SK-N-SH (cell line): ENCODE data around the gene MARK4. TPM values are rescaled to one million over a fixed set of nuclear protein-coding genes. Genes with fewer than 3 reads are reported as not detected.

ENCODE experiments used
- CTCF ChIA-PET: fragments of 300-600, 350-600 bp; formaldehyde crosslinking; extraction: SDS; loops from one replicate; lab custom pipeline; 2021; lab: Yijun Ruan, JAX
- POLR2A ChIA-PET: fragments of 350-600 bp; sonication (Branson Sonifier 250); formaldehyde crosslinking; extraction: SDS; loops from one replicate; lab custom pipeline; 2020; ENCODE audit warnings: antibody characterized with exemption, inconsistent platforms; lab: Yijun Ruan, JAX
- DNase-seq: peaks from one replicate; pipeline ENCODE4 v3.0.0; 2012
- H2AFZ ChIP-seq: fragments of 200-600 bp; sonication (generic); 2 replicates; pipeline ENCODE4 v1.8.1; 2016; ENCODE audit warnings: antibody characterized with exemption, mild to moderate bottlenecking, low read depth
- H3F3A ChIP-seq: fragments of 200-600 bp; sonication (generic); replicated peaks from 2 replicates; pipeline ENCODE3; 2016; ENCODE audit warnings: antibody characterized with exemption, mild to moderate bottlenecking; ENCODE audit not compliant: insufficient read depth
- H3K27ac ChIP-seq, 2 experiments: fragments of 200-500 bp in 1 of 2; fragments of 200-600 bp in 1 of 2; sonication (Bioruptor generic) in 1 of 2; sonication (generic), shearing (Covaris generic) in 1 of 2; 2 replicates each; pipeline versions ENCODE4 v1.5.1 to v1.6.1; 2014 to 2016; ENCODE audit warnings: low read depth in 2 of 2, inconsistent platforms in 1 of 2, low read length in 1 of 2, mild to moderate bottlenecking in 1 of 2, mixed read lengths in 1 of 2
- H3K27me3 ChIP-seq: fragments of 200-600 bp; sonication (generic), shearing (Covaris generic); 2 replicates; pipeline ENCODE4 v1.6.1; 2016; ENCODE audit warnings: mixed run types; ENCODE audit not compliant: insufficient read depth
- H3K36me3 ChIP-seq, 2 experiments: fragments of 200-500 bp in 1 of 2; fragments of 200-600 bp in 1 of 2; sonication (Bioruptor generic) in 1 of 2; sonication (generic) in 1 of 2; replicated peaks in 1 of 2; 2 replicates each; pipeline versions ENCODE3 to v1.5.1; 2014 to 2016; ENCODE audit warnings: low read length in 1 of 2, mild to moderate bottlenecking in 1 of 2; ENCODE audit not compliant: insufficient read depth in 2 of 2, control insufficient read depth in 1 of 2
- H3K4me1 ChIP-seq, 2 experiments: fragments of 200-500 bp in 1 of 2; fragments of 200-600 bp in 1 of 2; sonication (Bioruptor generic) in 1 of 2; sonication (generic), shearing (Covaris generic) in 1 of 2; 2 replicates each; pipeline versions ENCODE4 v1.5.1 to v1.6.1; 2014 to 2016; ENCODE audit warnings: low read depth in 1 of 2, low read length in 1 of 2, mixed run types in 1 of 2; ENCODE audit not compliant: insufficient read depth in 2 of 2, control insufficient read depth in 1 of 2
- H3K4me2 ChIP-seq: fragments of 200-600 bp; sonication (generic), shearing (Covaris generic); 2 replicates; pipeline ENCODE4 v1.6.1; 2017; ENCODE audit warnings: mixed run types
- H3K4me3 ChIP-seq, 2 experiments: fragments of 200-500 bp in 1 of 2; fragments of 200-600 bp in 1 of 2; sonication (Bioruptor generic) in 1 of 2; sonication (generic), shearing (Covaris generic) in 1 of 2; 2 replicates each; pipeline versions ENCODE4 v1.5.1 to v1.8.1; 2014 to 2016; ENCODE audit warnings: low read depth in 2 of 2, inconsistent platforms in 1 of 2, low read length in 1 of 2, mild to moderate bottlenecking in 1 of 2, mixed read lengths in 1 of 2, moderate library complexity in 1 of 2
- H3K79me2 ChIP-seq: fragments of 200-600 bp; sonication (generic); 2 replicates; pipeline ENCODE4 v1.8.1; 2017; ENCODE audit warnings: mild to moderate bottlenecking; ENCODE audit not compliant: insufficient read depth
- H3K9ac ChIP-seq: fragments of 200-600 bp; sonication (generic); 2 replicates; pipeline ENCODE4 v1.6.1; 2017; ENCODE audit warnings: mixed run types
- H3K9me2 ChIP-seq: fragments of 200-600 bp; sonication (generic); 2 replicates; pipeline ENCODE4 v1.6.1; 2017; ENCODE audit warnings: mixed run types
- H3K9me3 ChIP-seq: fragments of 200-600 bp; sonication (generic); 2 replicates; pipeline ENCODE4 v1.6.1; 2017; ENCODE audit warnings: mixed run types, mild to moderate bottlenecking, moderate library complexity
- H4K20me1 ChIP-seq: fragments of 200-600 bp; sonication (generic); 2 replicates; pipeline ENCODE4 v1.6.1; 2017; ENCODE audit warnings: mild to moderate bottlenecking, mixed run types; ENCODE audit not compliant: insufficient read depth
- EP300 ChIP-seq, 2 experiments: IDR thresholded peaks; 2 replicates each; pipeline versions ENCODE4 v1.4.0 to v1.6.1; 2012; ENCODE audit warnings: borderline replicate concordance in 1 of 2, low read depth in 1 of 2, low read length in 1 of 2
- FOXJ3 ChIP-seq: sonication (generic); formaldehyde crosslinking; IDR thresholded peaks from 2 replicates; pipeline ENCODE4 v1.5.1; 2020; ENCODE audit warnings: mild to moderate bottlenecking, missing genetic modification reagents
- FOXM1 ChIP-seq: IDR thresholded peaks from 2 replicates; pipeline ENCODE4 v1.4.0; 2012; ENCODE audit warnings: low read depth, mild to moderate bottlenecking
- GABPA ChIP-seq: IDR thresholded peaks from 2 replicates; pipeline ENCODE4 v1.4.0; 2012; ENCODE audit warnings: low read depth, mild to moderate bottlenecking
- MAX ChIP-seq: IDR thresholded peaks from 2 replicates; pipeline ENCODE4 v1.4.0; 2012; ENCODE audit warnings: low read depth
- MEF2A ChIP-seq: IDR thresholded peaks from 2 replicates; pipeline ENCODE4 v1.4.0; 2012; ENCODE audit warnings: low read depth, borderline replicate concordance
- NFIC ChIP-seq: IDR thresholded peaks from 2 replicates; pipeline ENCODE4 v1.4.0; 2012; ENCODE audit warnings: borderline replicate concordance
- NRF1 ChIP-seq: IDR thresholded peaks from 2 replicates; pipeline ENCODE4 v1.6.1; 2012; ENCODE audit warnings: low read depth, mild to moderate bottlenecking, low read length
- RAD21 ChIP-seq: IDR thresholded peaks from 2 replicates; pipeline ENCODE4 v1.6.1; 2012; ENCODE audit warnings: mild to moderate bottlenecking, low read length
- RCOR1 ChIP-seq: fragments of 150-350 bp; IDR thresholded peaks from 2 replicates; pipeline ENCODE4 v1.6.1; 2017; ENCODE audit warnings: antibody characterized with exemption, low read length
- SMC3 ChIP-seq: IDR thresholded peaks from 2 replicates; pipeline ENCODE4 v1.6.1; 2012; ENCODE audit warnings: low read depth, low read length, improper control_type of control experiment
- TAF1 ChIP-seq: IDR thresholded peaks from 2 replicates; pipeline ENCODE4 v1.6.1; 2012; ENCODE audit warnings: low read depth, mild to moderate bottlenecking, low read length, moderate library complexity, borderline replicate concordance
- TCF12 ChIP-seq: IDR thresholded peaks from 2 replicates; pipeline ENCODE4 v1.4.0; 2012
- TEAD4 ChIP-seq: IDR thresholded peaks from 2 replicates; pipeline ENCODE4 v1.4.0; 2012; ENCODE audit warnings: mild to moderate bottlenecking, borderline replicate concordance; ENCODE audit not compliant: insufficient read depth
- USF1 ChIP-seq: IDR thresholded peaks from 2 replicates; pipeline ENCODE4 v1.4.0; 2012; ENCODE audit warnings: low read depth, borderline replicate concordance
- YY1 ChIP-seq: IDR thresholded peaks from 2 replicates; pipeline ENCODE4 v1.4.0; 2012; ENCODE audit warnings: low read depth, mild to moderate bottlenecking
- WGBS: methylation state at CpG from one replicate; pipeline ENCODE4 v1.1.6; 2017; ENCODE audit warnings: low lambda C conversion rate; 5-methylcytosine and 5-hydroxymethylcytosine counted together
- polyA plus RNA-seq, 3 experiments: library from polyadenylated mRNA; depleted of rRNA; stranded (reverse); fragments of >200 nt; gene quantifications; 2 replicates each; pipeline ENCODE4 v1.2.3, GENCODE V29; 2012
- TF ChIP-seq, protein P1 (sequence below): fragments of 150-350 bp; IDR thresholded peaks from 2 replicates; pipeline ENCODE4 v1.6.1; 2017; ENCODE audit warnings: antibody characterized with exemption, low read length, low read depth, borderline replicate concordance
- TF ChIP-seq, protein P2 (sequence below): IDR thresholded peaks from 2 replicates; pipeline ENCODE4; 2012
- TF ChIP-seq, protein P3 (sequence below): fragments of 150-350 bp; IDR thresholded peaks from 2 replicates; pipeline ENCODE4 v1.6.1; 2016; ENCODE audit warnings: mild to moderate bottlenecking, low read depth, low read length
- TF ChIP-seq, protein P4 (sequence below): fragments of 200-600 bp; sonication (generic); IDR thresholded peaks from 2 replicates; pipeline ENCODE4 v1.6.1; 2017; ENCODE audit warnings: antibody characterized with exemption, mild to moderate bottlenecking, moderate library complexity

MARK4 gene
- polyA plus RNA-seq, 1 of the 3 experiments (the other 2 are of a cell fraction) = 16.3 TPM

DNA sequence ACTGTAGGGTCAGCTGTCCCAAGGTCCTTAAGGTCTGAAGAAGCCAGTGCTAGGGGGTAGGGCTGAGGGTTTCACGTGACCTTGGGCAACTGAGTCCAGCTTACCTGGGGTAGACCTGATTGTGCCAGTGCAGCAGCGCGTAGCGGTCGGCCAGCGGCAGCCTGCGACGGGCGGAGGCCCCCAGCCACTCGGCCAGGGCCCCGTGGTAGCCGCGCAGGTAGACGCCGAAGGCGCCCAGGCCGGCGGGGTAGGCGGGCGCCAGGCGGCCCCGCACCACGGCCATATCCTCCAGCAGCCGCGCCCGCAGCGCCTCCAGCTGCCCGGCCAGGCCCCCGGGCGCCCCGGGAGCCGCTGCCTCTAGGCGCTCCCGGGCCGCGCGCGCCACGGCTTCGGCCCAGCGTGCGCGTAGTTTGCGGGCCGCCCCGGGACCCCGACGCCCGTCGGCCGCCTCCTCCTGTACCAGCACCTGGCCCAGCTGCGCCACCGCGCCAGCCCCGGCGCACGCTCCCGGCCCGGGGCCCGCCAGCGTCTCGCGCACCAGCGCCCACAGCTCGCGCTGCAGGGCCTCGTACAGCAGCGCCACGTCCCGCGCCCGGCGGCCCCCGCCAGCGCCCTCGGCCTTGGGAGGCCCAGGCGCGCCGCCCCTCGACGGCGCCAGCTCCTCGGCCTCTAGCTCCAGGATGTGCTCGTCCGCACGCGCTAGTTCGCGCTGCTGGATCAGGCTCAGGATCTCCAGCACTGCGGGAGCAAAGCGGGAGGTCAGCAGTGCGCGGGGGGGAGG, 16.8 kb upstream of the MARK4 start:
- Histone ChIP-seq H3K4me1 (no peaks in the 10 kb centered on the region; a peak in 1 of 4 replicates), H3K4me3 (no peak overlapping the region), H3K4me2 (no peak overlapping the region), H2AFZ (no peak overlapping the region), H3K9ac (no peak overlapping the region), H3K27ac (no peak overlapping the region), H3F3A (no peaks in the 10 kb centered on the region), H3K36me3 (no peaks in the 10 kb centered on the region), H3K27me3 (peaks cover 51% of the 10 kb centered on the region), H3K79me2 (no peaks in the 10 kb centered on the region), H4K20me1 (no peaks in the 10 kb centered on the region), H3K9me3 (no peaks in the 10 kb centered on the region), H3K9me2 (no peaks in the 10 kb centered on the region)
- DNase-seq = peak; percentile 60
- POLR2A ChIA-PET = interaction anchor here (1.0 kb wide), 1 partner anchor 16 kb away, joined by 3 read pairs; no protein-coding TSS in a partner anchor
- TF ChIP-seq, protein P1, sequence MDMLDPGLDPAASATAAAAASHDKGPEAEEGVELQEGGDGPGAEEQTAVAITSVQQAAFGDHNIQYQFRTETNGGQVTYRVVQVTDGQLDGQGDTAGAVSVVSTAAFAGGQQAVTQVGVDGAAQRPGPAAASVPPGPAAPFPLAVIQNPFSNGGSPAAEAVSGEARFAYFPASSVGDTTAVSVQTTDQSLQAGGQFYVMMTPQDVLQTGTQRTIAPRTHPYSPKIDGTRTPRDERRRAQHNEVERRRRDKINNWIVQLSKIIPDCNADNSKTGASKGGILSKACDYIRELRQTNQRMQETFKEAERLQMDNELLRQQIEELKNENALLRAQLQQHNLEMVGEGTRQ = no peak
- 11% methylated on average over 20 of the region's 93 CpGs for WGBS
- CTCF ChIA-PET = interaction anchor here (0.8 to 1.3 kb wide), 2 partner anchors 19 to 175 kb away, joined by 3 read pairs; no protein-coding TSS in a partner anchor

GRCh38 chr19:45235485-45235884, 15.6 kb upstream of the MARK4 start:
- DNase-seq = peak; percentile 50
- ChIA-PET CTCF (interaction anchor here (1.3 kb wide), 1 partner anchor 176 kb away, joined by 3 read pairs; no protein-coding TSS in a partner anchor), POLR2A (no interaction called here)
- no peaks in the 10 kb centered on the region for H4K20me1 ChIP-seq
- H3K9me2 ChIP-seq = no peaks in the 10 kb centered on the region
- H3K27me3 ChIP-seq = peaks cover 51% of the 10 kb centered on the region
- H3K4me1 ChIP-seq = no peaks in the 10 kb centered on the region; a peak in 1 of 4 replicates
- H3K9me3 ChIP-seq = no peaks in the 10 kb centered on the region
- TF ChIP-seq, protein P1 = no peak
- TF ChIP-seq TAF1 (no peak), USF1 (no peak), RCOR1 (no peak), NFIC (no peak), YY1 (no peak), GABPA (no peak), FOXJ3 (CRISPR knock-in tag) (no peak), MAX (no peak), TEAD4 (no peak), RAD21 (no peak), MEF2A (no peak), SMC3 (no peak), TCF12 (no peak), EP300 (IDR thresholded peaks at IDR 0.05; ENCODE audit: borderline replicate concordance in 1 of 2, low read depth in 1 of 2, low read length in 1 of 2) (no peak), NRF1 (no peak), FOXM1 (no peak)
- TF ChIP-seq, protein P2, sequence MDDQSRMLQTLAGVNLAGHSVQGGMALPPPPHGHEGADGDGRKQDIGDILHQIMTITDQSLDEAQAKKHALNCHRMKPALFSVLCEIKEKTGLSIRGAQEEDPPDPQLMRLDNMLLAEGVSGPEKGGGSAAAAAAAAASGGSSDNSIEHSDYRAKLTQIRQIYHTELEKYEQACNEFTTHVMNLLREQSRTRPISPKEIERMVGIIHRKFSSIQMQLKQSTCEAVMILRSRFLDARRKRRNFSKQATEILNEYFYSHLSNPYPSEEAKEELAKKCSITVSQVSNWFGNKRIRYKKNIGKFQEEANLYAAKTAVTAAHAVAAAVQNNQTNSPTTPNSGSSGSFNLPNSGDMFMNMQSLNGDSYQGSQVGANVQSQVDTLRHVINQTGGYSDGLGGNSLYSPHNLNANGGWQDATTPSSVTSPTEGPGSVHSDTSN = no peak
- TF ChIP-seq, protein P3, sequence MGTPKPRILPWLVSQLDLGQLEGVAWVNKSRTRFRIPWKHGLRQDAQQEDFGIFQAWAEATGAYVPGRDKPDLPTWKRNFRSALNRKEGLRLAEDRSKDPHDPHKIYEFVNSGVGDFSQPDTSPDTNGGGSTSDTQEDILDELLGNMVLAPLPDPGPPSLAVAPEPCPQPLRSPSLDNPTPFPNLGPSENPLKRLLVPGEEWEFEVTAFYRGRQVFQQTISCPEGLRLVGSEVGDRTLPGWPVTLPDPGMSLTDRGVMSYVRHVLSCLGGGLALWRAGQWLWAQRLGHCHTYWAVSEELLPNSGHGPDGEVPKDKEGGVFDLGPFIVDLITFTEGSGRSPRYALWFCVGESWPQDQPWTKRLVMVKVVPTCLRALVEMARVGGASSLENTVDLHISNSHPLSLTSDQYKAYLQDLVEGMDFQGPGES = no peak
- TF ChIP-seq, protein P4, sequence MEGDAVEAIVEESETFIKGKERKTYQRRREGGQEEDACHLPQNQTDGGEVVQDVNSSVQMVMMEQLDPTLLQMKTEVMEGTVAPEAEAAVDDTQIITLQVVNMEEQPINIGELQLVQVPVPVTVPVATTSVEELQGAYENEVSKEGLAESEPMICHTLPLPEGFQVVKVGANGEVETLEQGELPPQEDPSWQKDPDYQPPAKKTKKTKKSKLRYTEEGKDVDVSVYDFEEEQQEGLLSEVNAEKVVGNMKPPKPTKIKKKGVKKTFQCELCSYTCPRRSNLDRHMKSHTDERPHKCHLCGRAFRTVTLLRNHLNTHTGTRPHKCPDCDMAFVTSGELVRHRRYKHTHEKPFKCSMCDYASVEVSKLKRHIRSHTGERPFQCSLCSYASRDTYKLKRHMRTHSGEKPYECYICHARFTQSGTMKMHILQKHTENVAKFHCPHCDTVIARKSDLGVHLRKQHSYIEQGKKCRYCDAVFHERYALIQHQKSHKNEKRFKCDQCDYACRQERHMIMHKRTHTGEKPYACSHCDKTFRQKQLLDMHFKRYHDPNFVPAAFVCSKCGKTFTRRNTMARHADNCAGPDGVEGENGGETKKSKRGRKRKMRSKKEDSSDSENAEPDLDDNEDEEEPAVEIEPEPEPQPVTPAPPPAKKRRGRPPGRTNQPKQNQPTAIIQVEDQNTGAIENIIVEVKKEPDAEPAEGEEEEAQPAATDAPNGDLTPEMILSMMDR = no peak
- H3K9ac ChIP-seq = no peak overlapping the region
- H3K36me3 ChIP-seq = no peaks in the 10 kb centered on the region
- 12% methylated on average over 7 of the region's 8 CpGs for WGBS
- no peak overlapping the region for H3K27ac ChIP-seq
- H3K4me2 ChIP-seq = no peak overlapping the region
- H3K79me2 ChIP-seq = no peaks in the 10 kb centered on the region
- H3F3A ChIP-seq = peaks cover 4% of the 10 kb centered on the region
- no peak overlapping the region for H3K4me3 ChIP-seq
- H2AFZ ChIP-seq = no peak overlapping the region
